ENCODE data around the gene SRSF3. TPM values are rescaled to one million over a fixed set of nuclear protein-coding genes. Genes with fewer than 3 reads are reported as not detected.

The SRSF3 gene
- total RNA-seq, 4 donors from 2014 or later: 101 to 156 (median 142) TPM

DNA sequence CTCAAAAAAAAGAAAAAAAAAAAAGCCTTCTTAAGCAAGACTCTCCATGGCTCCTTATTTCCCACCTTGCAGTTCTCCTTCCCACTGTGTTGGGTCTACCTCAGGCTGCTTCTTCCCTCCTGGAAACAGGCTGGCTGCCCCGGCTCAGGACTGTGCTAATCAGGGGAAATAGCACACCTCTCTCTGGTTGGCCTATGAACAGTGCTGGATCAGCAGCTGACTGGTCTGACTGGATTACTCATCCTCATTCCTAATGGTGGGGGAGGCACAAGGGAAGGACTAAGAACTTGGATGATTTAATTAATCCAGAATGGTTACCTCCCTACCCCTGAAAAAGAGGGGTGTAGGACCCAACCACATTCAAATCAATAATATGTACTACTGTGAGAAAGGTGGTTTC, 3.9 kb upstream of the SRSF3 start:
- Histone ChIP-seq H3K36me3 (no peaks in the 10 kb centered on the region), H3K9me3 (no peaks in the 10 kb centered on the region), H3K4me3 (no peak overlapping the region), H3K27me3 (no peaks in the 10 kb centered on the region), H3K27ac (no peak overlapping the region), H3K4me1 (peaks cover 0 to 7% (median 2%) of the 10 kb centered on the region in 4 donors)
- TF ChIP-seq POLR2A (IDR thresholded peaks at IDR 0.05): no peak
- TF ChIP-seq, protein P1, sequence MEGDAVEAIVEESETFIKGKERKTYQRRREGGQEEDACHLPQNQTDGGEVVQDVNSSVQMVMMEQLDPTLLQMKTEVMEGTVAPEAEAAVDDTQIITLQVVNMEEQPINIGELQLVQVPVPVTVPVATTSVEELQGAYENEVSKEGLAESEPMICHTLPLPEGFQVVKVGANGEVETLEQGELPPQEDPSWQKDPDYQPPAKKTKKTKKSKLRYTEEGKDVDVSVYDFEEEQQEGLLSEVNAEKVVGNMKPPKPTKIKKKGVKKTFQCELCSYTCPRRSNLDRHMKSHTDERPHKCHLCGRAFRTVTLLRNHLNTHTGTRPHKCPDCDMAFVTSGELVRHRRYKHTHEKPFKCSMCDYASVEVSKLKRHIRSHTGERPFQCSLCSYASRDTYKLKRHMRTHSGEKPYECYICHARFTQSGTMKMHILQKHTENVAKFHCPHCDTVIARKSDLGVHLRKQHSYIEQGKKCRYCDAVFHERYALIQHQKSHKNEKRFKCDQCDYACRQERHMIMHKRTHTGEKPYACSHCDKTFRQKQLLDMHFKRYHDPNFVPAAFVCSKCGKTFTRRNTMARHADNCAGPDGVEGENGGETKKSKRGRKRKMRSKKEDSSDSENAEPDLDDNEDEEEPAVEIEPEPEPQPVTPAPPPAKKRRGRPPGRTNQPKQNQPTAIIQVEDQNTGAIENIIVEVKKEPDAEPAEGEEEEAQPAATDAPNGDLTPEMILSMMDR (IDR thresholded peaks at IDR 0.05): no peak
- DNase-seq: peak in 1 of 3 donors; percentile 54

DNA sequence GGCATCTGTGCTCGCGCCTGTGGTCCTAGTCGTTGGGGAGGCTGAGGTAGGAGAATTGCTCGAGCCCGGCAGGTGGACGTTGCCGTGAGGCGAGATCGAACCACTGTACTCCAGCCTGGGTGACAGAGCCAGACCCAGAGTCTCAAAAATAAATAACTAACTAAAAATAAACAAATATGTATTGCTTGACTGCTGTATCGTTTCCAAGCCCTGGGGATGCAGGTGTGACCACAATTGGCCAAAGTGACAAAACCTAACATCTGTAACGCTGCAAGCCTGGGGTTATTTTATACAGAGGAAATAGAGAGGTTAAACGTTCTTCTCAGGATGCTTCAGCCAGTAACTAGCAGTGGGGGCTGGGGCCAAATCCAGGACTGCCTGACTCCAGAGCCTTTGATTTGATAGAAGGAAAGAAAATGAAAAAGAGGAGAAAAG, 1.9 kb upstream of the SRSF3 start:
- TF ChIP-seq, protein P1 (IDR thresholded peaks at IDR 0.05): no peak
- TF ChIP-seq POLR2A (IDR thresholded peaks at IDR 0.05): no peak
- H3K27me3 ChIP-seq: no peaks in the 10 kb centered on the region
- peak overlapping the region in 1 of 4 donors; percentile 86 for H3K27ac ChIP-seq
- no peaks in the 10 kb centered on the region for H3K9me3 ChIP-seq
- H3K4me1 ChIP-seq: peaks cover 0 to 9% (median 2%) of the 10 kb centered on the region in 4 donors
- peak in 2 of 3 donors; percentile 55 to 65 for DNase-seq
- no peak overlapping the region for H3K4me3 ChIP-seq
- H3K36me3 ChIP-seq: peaks cover 0 to 7% (median 0%) of the 10 kb centered on the region in 3 donors

DNA sequence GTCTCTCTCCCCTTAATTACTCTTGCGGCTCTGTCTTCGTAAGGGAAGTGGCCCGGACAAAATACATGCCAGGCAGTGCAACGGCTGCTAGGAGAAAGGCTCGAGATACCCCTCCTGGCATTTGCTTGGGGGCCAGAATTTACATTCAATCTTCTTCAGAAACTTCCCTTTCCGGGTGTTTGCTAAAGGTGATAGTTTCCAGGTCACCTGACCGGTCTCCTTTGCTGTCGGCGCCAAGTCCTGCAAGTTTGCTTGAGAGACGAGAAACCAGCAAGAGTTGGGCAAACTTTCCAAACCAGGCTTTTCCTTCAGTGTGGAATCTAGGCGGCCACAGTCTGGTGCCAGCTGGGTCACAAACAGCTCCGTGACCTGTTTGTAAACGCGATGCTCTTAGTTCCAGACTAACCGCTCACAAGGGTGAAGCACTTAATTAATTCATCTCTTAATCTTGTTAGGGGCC, 563 bp upstream of the SRSF3 start:
- TF ChIP-seq, protein P1 (IDR thresholded peaks at IDR 0.05): no peak
- TF ChIP-seq POLR2A (IDR thresholded peaks at IDR 0.05): no peak
- peak overlapping the region; percentile 56 to 79 (median 66) for H3K4me3 ChIP-seq
- peak overlapping the region; percentile 86 to 98 (median 92) for H3K27ac ChIP-seq
- H3K9me3 ChIP-seq: no peaks in the 10 kb centered on the region
- H3K36me3 ChIP-seq: peaks cover 0 to 21% (median 0%) of the 10 kb centered on the region in 3 donors
- peaks cover 0 to 23% (median 8%) of the 10 kb centered on the region in 4 donors for H3K4me1 ChIP-seq
- no peaks in the 10 kb centered on the region for H3K27me3 ChIP-seq
- peak; percentile 60 to 77 (median 74) for DNase-seq

DNA sequence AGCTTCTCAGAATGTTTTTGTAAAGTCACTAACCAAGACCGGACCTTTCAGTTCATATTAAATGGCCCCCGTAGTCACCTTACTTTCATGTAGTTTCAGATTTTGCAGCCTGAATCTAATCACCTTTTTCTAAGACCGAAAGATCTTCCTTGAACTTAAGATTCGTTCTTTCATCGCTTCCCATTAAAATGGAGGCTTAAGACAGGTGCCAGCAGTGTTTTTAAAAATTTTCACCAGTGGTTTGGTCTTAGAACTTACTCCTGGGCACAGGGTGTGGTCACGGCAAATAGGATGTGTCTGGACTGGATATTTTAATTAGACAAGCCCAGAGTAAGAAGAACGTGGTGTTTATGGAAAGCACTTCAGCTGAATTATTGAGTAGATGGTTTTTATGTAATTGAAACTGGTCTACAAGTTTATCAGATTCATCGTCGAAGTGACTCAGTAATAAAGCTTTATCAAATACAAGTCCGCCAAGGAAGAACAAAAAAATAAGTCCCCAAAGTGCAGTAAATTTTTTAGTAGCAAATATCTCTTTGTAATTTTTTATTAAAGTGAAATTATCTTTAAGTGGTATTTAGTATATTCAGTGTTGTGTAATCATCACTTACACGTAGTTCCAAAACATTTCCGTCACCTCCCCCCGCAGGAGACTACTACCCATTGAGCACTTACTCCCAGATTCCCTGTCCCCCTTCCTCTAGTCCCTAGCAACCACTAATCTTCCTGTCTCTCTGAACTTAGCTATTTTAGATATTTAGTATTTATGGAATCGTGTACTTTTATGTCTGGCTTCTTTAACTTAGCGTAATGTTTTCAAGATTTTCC, 868 bp downstream of the SRSF3 start:
- Histone ChIP-seq H3K4me1 (peaks cover 0 to 37% (median 17%) of the 10 kb centered on the region in 4 donors), H3K4me3 (peak overlapping the region; percentile 56 to 79 (median 66)), H3K27ac (peak overlapping the region; percentile 86 to 98 (median 92)), H3K9me3 (no peaks in the 10 kb centered on the region), H3K27me3 (no peaks in the 10 kb centered on the region), H3K36me3 (peaks cover 0 to 35% (median 0%) of the 10 kb centered on the region in 3 donors)
- no peak for TF ChIP-seq POLR2A (IDR thresholded peaks at IDR 0.05)
- TF ChIP-seq, protein P1 (IDR thresholded peaks at IDR 0.05): no peak
- DNase-seq: peak in 2 of 3 donors; percentile 56 to 72

DNA sequence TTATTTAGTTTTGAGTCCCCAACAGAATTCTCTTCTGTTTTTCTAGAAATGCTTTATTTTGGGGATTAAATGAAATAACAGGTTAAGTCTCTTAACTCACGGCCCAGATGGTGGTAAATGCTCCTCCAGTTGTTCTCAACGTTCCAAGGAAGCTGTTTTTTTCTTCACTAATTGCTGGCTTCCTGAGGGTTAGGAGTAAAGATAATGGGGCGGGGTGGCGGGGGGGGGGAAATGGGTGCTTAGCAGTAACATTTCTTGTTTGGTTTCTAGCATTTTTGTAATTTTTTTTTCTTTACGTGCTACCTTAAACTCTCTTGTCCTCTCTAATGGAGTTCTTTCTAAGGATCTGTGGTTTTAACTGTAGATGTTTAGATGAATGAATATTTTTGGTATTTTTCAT, 2.2 kb downstream of the SRSF3 start:
- Histone ChIP-seq H3K4me3 (peak overlapping the region; percentile 56 to 79 (median 66)), H3K9me3 (no peaks in the 10 kb centered on the region), H3K4me1 (peaks cover 0 to 50% (median 19%) of the 10 kb centered on the region in 4 donors), H3K27me3 (no peaks in the 10 kb centered on the region), H3K27ac (peak overlapping the region; percentile 86 to 98 (median 92)), H3K36me3 (peaks cover 0 to 48% (median 0%) of the 10 kb centered on the region in 3 donors)
- TF ChIP-seq, protein P1 (IDR thresholded peaks at IDR 0.05): no peak
- TF ChIP-seq POLR2A (IDR thresholded peaks at IDR 0.05): no peak
- DNase-seq: peak in 1 of 3 donors; percentile 19
